BJ (cell line): ENCODE data around the gene SMAD7. TPM values are rescaled to one million over a fixed set of nuclear protein-coding genes. Genes with fewer than 3 reads are reported as not detected.
A peak's percentile ranks its signal among the peaks of the same experiment; 100 is the strongest.

ENCODE experiments used
- CTCF ChIA-PET: fragments of 350-600 bp; formaldehyde crosslinking; extraction: SDS; loops from one replicate; lab custom pipeline; 2021; ENCODE audit warnings: antibody characterized with exemption, inconsistent platforms; lab: Yijun Ruan, JAX
- POLR2A ChIA-PET: fragments of 300-600 bp; sonication (Branson Sonifier 250); formaldehyde crosslinking; extraction: SDS; loops from one replicate; lab custom pipeline; 2021; ENCODE audit warnings: antibody characterized with exemption; lab: Charles Lee
- DNase-seq: peaks from one replicate; pipeline ENCODE4 v3.0.0-alpha.2; 2011; ENCODE audit warnings: low read depth
- H3K27me3 ChIP-seq: 2 replicates; pipeline ENCODE4 v1.6.0; 2011; ENCODE audit warnings: low read length; ENCODE audit not compliant: control insufficient read depth, insufficient read depth
- H3K36me3 ChIP-seq: 2 replicates; pipeline ENCODE4 v1.5.1; 2011; ENCODE audit warnings: low read length; ENCODE audit not compliant: control insufficient read depth, insufficient read depth
- H3K4me3 ChIP-seq: 2 replicates; pipeline ENCODE4 v1.5.1; 2011; ENCODE audit warnings: low read depth, mild to moderate bottlenecking, control low read depth, low read length
- CTCF ChIP-seq: IDR thresholded peaks from 2 replicates; pipeline ENCODE4 v1.5.1; 2011; ENCODE audit warnings: low read depth, mild to moderate bottlenecking, control low read depth, inconsistent platforms, low read length, moderate library complexity; ENCODE audit not compliant: insufficient read depth
- polyA plus RNA-seq: library from polyadenylated mRNA; depleted of rRNA; stranded (reverse); fragments of >200 nt; gene quantifications from 2 replicates; pipeline ENCODE4 v1.2.3, GENCODE V29; 2011

The SMAD7 gene
- polyA plus RNA-seq, 1 experiment, result 24.2 TPM

- Histone ChIP-seq H3K27me3 (no peaks in the 10 kb centered on the region), H3K36me3 (peaks cover 3% of the 10 kb centered on the region), H3K4me3 (no peak overlapping the region)
- no peak for DNase-seq
- POLR2A ChIA-PET, result no interaction called here
- TF ChIP-seq CTCF, result no peak
- CTCF ChIA-PET, result interaction anchor here (0.9 to 2.3 kb wide), 2 partner anchors 19 to 110 kb away, joined by 4 to 6 read pairs; no protein-coding TSS in a partner anchor
Observed at GRCh38 chr18:48932462-48932818, 18.3 kb downstream of the SMAD7 start.

GRCh38 chr18:48931680-48932461 is 18.9 kb downstream of the SMAD7 start:
- H3K4me3 ChIP-seq, result no peak overlapping the region

GRCh38 chr18:48930926-48931325 is 19.8 kb downstream of the SMAD7 start:
- DNase-seq, result no peak
- TF ChIP-seq CTCF, result no peak
- H3K4me3 ChIP-seq, result no peak overlapping the region
- no peaks in the 10 kb centered on the region for H3K27me3 ChIP-seq
- H3K36me3 ChIP-seq, result peaks cover 3% of the 10 kb centered on the region; the same call in 1 of the 2 replicates
- CTCF ChIA-PET, result no interaction called here
- POLR2A ChIA-PET, result no interaction called here

More at GRCh38 chr18:48931680-48932461, 18.9 kb downstream of the SMAD7 start:
- POLR2A ChIA-PET, result no interaction called here
- Histone ChIP-seq H3K27me3 (no peaks in the 10 kb centered on the region), H3K36me3 (peaks cover 3% of the 10 kb centered on the region; the same call in 1 of the 2 replicates)
- DNase-seq, result no peak
- CTCF ChIA-PET, result interaction anchor here (0.9 to 2.3 kb wide), 2 partner anchors 19 to 110 kb away, joined by 4 to 6 read pairs; no protein-coding TSS in a partner anchor
- TF ChIP-seq CTCF, result no peak

GRCh38 chr18:48929941-48930713 is 20.6 kb downstream of the SMAD7 start:
- peak; percentile 80 for DNase-seq
- 0 out of 2 replicates have a peak, but pooled peaks cover 2% of the 10 kb centered on the region for H3K36me3 ChIP-seq
- no peak for TF ChIP-seq CTCF
- ChIA-PET CTCF (interaction anchor here (0.6 to 1.0 kb wide), 2 partner anchors 18 to 103 kb away, joined by 3 to 4 read pairs; no protein-coding TSS in a partner anchor), POLR2A (interaction anchor here (0.6 to 1.0 kb wide), 3 partner anchors 23 to 129 kb away, joined by 3 to 5 read pairs (median 3); no protein-coding TSS in a partner anchor)
- no peaks in the 10 kb centered on the region for H3K27me3 ChIP-seq
- peak overlapping the region; percentile 6; the same call in 1 of the 2 replicates for H3K4me3 ChIP-seq
